H1 (cell line): ENCODE data around the gene ANKRD11. TPM values are rescaled to one million over a fixed set of nuclear protein-coding genes. Genes with fewer than 3 reads are reported as not detected.

Source experiments
- CTCF ChIA-PET: fragments of 300-600 bp; sonication (Branson Sonifier 250); formaldehyde crosslinking; loops from one replicate; lab custom pipeline; 2021; ENCODE audit not compliant: partially characterized antibody; lab: Charles Lee
- POLR2A ChIA-PET: fragments of 300-600 bp; sonication (Branson Sonifier 250); formaldehyde crosslinking; loops from one replicate; lab custom pipeline; 2021; ENCODE audit warnings: inconsistent platforms; ENCODE audit not compliant: partially characterized antibody; lab: Charles Lee
- DNase-seq, 2 experiments: peaks; one replicate each; pipeline versions ENCODE4 v3.0.0 to v3.0.0-alpha.2; 2010 to 2022; ENCODE audit warnings: low spot score in 2 of 2, low read depth in 1 of 2, mixed read lengths in 1 of 2
- FAIRE-seq: peaks from 2 replicates; lab custom pipeline; 2011; peaks lifted over from hg19 to GRCh38; lab: Jason Lieb, UNC
- H2AFZ ChIP-seq: 2 replicates; pipeline ENCODE4 v1.8.1; 2012; ENCODE audit warnings: low read length, inconsistent platforms
- H2AK5ac ChIP-seq: 2 replicates; pipeline ENCODE4 v1.6.1; 2013; ENCODE audit warnings: low read depth, low read length
- H2BK120ac ChIP-seq: replicated peaks from 2 replicates; pipeline ENCODE3; 2013; ENCODE audit warnings: low read depth, low read length, inconsistent platforms
- H2BK12ac ChIP-seq: 2 replicates; pipeline ENCODE4 v1.6.1; 2013; ENCODE audit warnings: low read depth, low read length
- H2BK15ac ChIP-seq: 2 replicates; pipeline ENCODE4 v1.6.1; 2013; ENCODE audit warnings: low read length
- H2BK20ac ChIP-seq: 2 replicates; pipeline ENCODE4 v1.6.1; 2013; ENCODE audit warnings: low read length
- H2BK5ac ChIP-seq: 2 replicates; pipeline ENCODE4 v1.6.1; 2013; ENCODE audit warnings: low read depth, low read length
- H3K14ac ChIP-seq: 2 replicates; pipeline ENCODE4 v1.6.1; 2013; ENCODE audit warnings: inconsistent platforms; ENCODE audit not compliant: insufficient read length
- H3K18ac ChIP-seq: 2 replicates; pipeline ENCODE4 v1.6.1; 2013; ENCODE audit warnings: low read length; ENCODE audit errors: extremely low read depth
- H3K23ac ChIP-seq: 2 replicates; pipeline ENCODE4 v1.6.1; 2013; ENCODE audit warnings: inconsistent platforms; ENCODE audit not compliant: insufficient read length
- H3K23me2 ChIP-seq: 2 replicates; pipeline ENCODE4 v1.6.1; 2013; ENCODE audit warnings: low read depth, low read length
- H3K27ac ChIP-seq: 2 replicates; pipeline ENCODE4 v1.6.1; 2011; ENCODE audit warnings: low read depth, low read length, inconsistent platforms
- H3K27me3 ChIP-seq, 4 experiments: replicated peaks in 1 of 4; 1 replicate in 1 of 4; 2 replicates in 3 of 4; pipeline versions ENCODE4 v1.6.1 to v1.8.1; 2011 to 2013; ENCODE audit warnings: low read length in 3 of 4, mild to moderate bottlenecking in 3 of 4, inconsistent platforms in 2 of 4, mixed read lengths in 2 of 4, moderate library complexity in 1 of 4; ENCODE audit not compliant: control insufficient read depth in 3 of 4, insufficient read depth in 3 of 4; ENCODE audit errors: extremely low read depth in 1 of 4
- H3K36me3 ChIP-seq, 4 experiments: 2 replicates each; pipeline versions ENCODE4 v1.6.1 to v1.8.1; 2011 to 2013; ENCODE audit warnings: mild to moderate bottlenecking in 4 of 4, low read length in 3 of 4, moderate library complexity in 2 of 4, control low read depth in 1 of 4, inconsistent platforms in 1 of 4; ENCODE audit not compliant: insufficient read depth in 4 of 4, control insufficient read depth in 2 of 4
- H3K4ac ChIP-seq: replicated peaks from 2 replicates; pipeline ENCODE3; 2013; ENCODE audit warnings: low read length, low read depth, mixed read lengths, inconsistent platforms; ENCODE audit not compliant: insufficient read length
- H3K4me1 ChIP-seq, 4 experiments: replicated peaks in 1 of 4; 1 replicate in 1 of 4; 2 replicates in 3 of 4; pipeline versions ENCODE4 v1.6.1 to v1.8.1; 2011 to 2013; ENCODE audit warnings: low read length in 3 of 4, inconsistent platforms in 2 of 4, mixed read lengths in 1 of 4; ENCODE audit not compliant: insufficient read depth in 4 of 4, control insufficient read depth in 3 of 4
- H3K4me2 ChIP-seq, 2 experiments: 2 replicates each; pipeline versions ENCODE4 v1.6.1 to v1.8.1; 2011 to 2013; ENCODE audit warnings: low read depth in 2 of 2, low read length in 2 of 2, control low read depth in 1 of 2, inconsistent platforms in 1 of 2, mild to moderate bottlenecking in 1 of 2; ENCODE audit not compliant: insufficient read depth in 1 of 2
- H3K4me3 ChIP-seq, 4 experiments: fragments of 200-600, 300-600 bp in 1 of 4; sonication (generic), shearing (Covaris generic), sonication (Bioruptor Twin) in 1 of 4; 2 replicates each; pipeline versions ENCODE4 v1.5.1 to v1.8.1; 2011 to 2016; ENCODE audit warnings: low read length in 4 of 4, low read depth in 3 of 4, control low read depth in 2 of 4, inconsistent platforms in 2 of 4, mild to moderate bottlenecking in 2 of 4, mixed read lengths in 1 of 4, moderate library complexity in 1 of 4; ENCODE audit not compliant: insufficient read depth in 2 of 4; ENCODE audit errors: extremely low read depth in 1 of 4
- H3K56ac ChIP-seq: replicated peaks from 2 replicates; pipeline ENCODE3; 2013; ENCODE audit warnings: low read depth, mild to moderate bottlenecking, mixed read lengths, low read length, inconsistent platforms; ENCODE audit not compliant: insufficient read length
- H3K79me1 ChIP-seq: 2 replicates; pipeline ENCODE4 v1.6.1; 2013; ENCODE audit warnings: low read depth, low read length, control low read depth
- H3K79me2 ChIP-seq, 2 experiments: 2 replicates each; pipeline versions ENCODE4 v1.6.1 to v1.8.1; 2012 to 2013; ENCODE audit warnings: low read length in 2 of 2, mild to moderate bottlenecking in 2 of 2, inconsistent platforms in 1 of 2; ENCODE audit not compliant: insufficient read depth in 2 of 2, control insufficient read depth in 1 of 2
- H3K9ac ChIP-seq, 4 experiments: replicated peaks in 1 of 4; 1 replicate in 1 of 4; 2 replicates in 3 of 4; pipeline versions ENCODE4 v1.6.1 to v1.8.1; 2011 to 2013; ENCODE audit warnings: low read depth in 3 of 4, low read length in 3 of 4, control low read depth in 2 of 4, mild to moderate bottlenecking in 2 of 4, moderate library complexity in 2 of 4, inconsistent platforms in 1 of 4; ENCODE audit errors: extremely low read depth in 1 of 4
- H3K9me3 ChIP-seq, 2 experiments: 2 replicates each; pipeline versions ENCODE4 v1.6.1 to v1.8.1; 2012 to 2013; ENCODE audit warnings: mild to moderate bottlenecking in 2 of 2, moderate library complexity in 2 of 2, control low read depth in 1 of 2, inconsistent platforms in 1 of 2, low read depth in 1 of 2, low read length in 1 of 2, mixed read lengths in 1 of 2; ENCODE audit not compliant: insufficient read depth in 2 of 2
- H4K20me1 ChIP-seq, 2 experiments: replicated peaks in 1 of 2; 2 replicates each; pipeline versions ENCODE3 to v1.8.1; 2011 to 2013; ENCODE audit warnings: inconsistent platforms in 2 of 2, low read length in 2 of 2, mild to moderate bottlenecking in 1 of 2; ENCODE audit not compliant: insufficient read depth in 2 of 2, control insufficient read depth in 1 of 2
- H4K5ac ChIP-seq: 2 replicates; pipeline ENCODE4 v1.6.1; 2013; ENCODE audit warnings: low read length, low read depth, mixed read lengths, inconsistent platforms; ENCODE audit not compliant: insufficient read length
- H4K8ac ChIP-seq: 2 replicates; pipeline ENCODE4 v1.8.0; 2013; ENCODE audit warnings: mild to moderate bottlenecking, moderate library complexity, low read length, inconsistent platforms; ENCODE audit not compliant: insufficient read depth; ENCODE audit errors: extremely low read depth
- H4K91ac ChIP-seq: replicated peaks from 2 replicates; pipeline ENCODE3; 2013; ENCODE audit warnings: low read length, mixed read lengths, inconsistent platforms; ENCODE audit not compliant: insufficient read length
- BRCA1 ChIP-seq: IDR thresholded peaks from 2 replicates; pipeline ENCODE4 v1.6.1; 2012; ENCODE audit warnings: low read depth, low read length, improper control_type of control experiment
- CTBP2 ChIP-seq: IDR thresholded peaks from 2 replicates; pipeline ENCODE4 v1.7.0; 2011; ENCODE audit warnings: borderline replicate concordance, mild to moderate bottlenecking, moderate library complexity, mixed read lengths, low read length; ENCODE audit not compliant: insufficient read depth, insufficient read length
- EZH2 ChIP-seq: fragments of 200-600 bp; sonication (generic); IDR thresholded peaks from 2 replicates; pipeline ENCODE4 v1.7.1; 2012; ENCODE audit warnings: low read depth, mild to moderate bottlenecking, moderate library complexity, low read length, inconsistent platforms; ENCODE audit not compliant: severe bottlenecking
- KDM1A ChIP-seq: fragments of 200-600, 300-600 bp; sonication (generic); IDR thresholded peaks from 2 replicates; pipeline ENCODE4 v1.7.1; 2016; ENCODE audit warnings: mild to moderate bottlenecking, low read length, borderline replicate concordance
- MAFK ChIP-seq: IDR thresholded peaks from 2 replicates; pipeline ENCODE4 v1.6.1; 2012; ENCODE audit warnings: low read depth, mild to moderate bottlenecking, improper control_type of control experiment, low read length
- NRF1 ChIP-seq: IDR thresholded peaks from 2 replicates; pipeline ENCODE4 v1.6.1; 2011; ENCODE audit warnings: mild to moderate bottlenecking, low read depth, low read length, improper control_type of control experiment
- RFX5 ChIP-seq: IDR thresholded peaks from 2 replicates; pipeline ENCODE4 v1.6.1; 2011; ENCODE audit warnings: low read depth, low read length, improper control_type of control experiment, borderline replicate concordance
- RXRA ChIP-seq: IDR thresholded peaks from 2 replicates; pipeline ENCODE4 v1.6.1; 2011; ENCODE audit warnings: low read depth, mild to moderate bottlenecking, low read length, moderate library complexity; ENCODE audit not compliant: insufficient read depth
- SIX5 ChIP-seq: IDR thresholded peaks from 2 replicates; pipeline ENCODE4 v1.6.1; 2011; ENCODE audit warnings: mild to moderate bottlenecking, low read depth, low read length
- ZNF274 ChIP-seq: IDR thresholded peaks from 2 replicates; pipeline ENCODE4 v1.7.0; 2012; ENCODE audit warnings: low read length, borderline replicate concordance; ENCODE audit errors: extremely low read depth
- WGBS, 2 experiments: shearing (Covaris generic) in 1 of 2; methylation state at CpG; one replicate each; pipeline versions ENCODE4 v1.1.6 to v1.1.7; 2013 to 2015; ENCODE audit warnings: low lambda C conversion rate in 2 of 2, mixed read lengths in 2 of 2, inconsistent platforms in 1 of 2, low coverage in 1 of 2, missing lambda C conversion rate in 1 of 2; ENCODE audit not compliant: insufficient replicate concordance in 2 of 2, insufficient coverage in 1 of 2, insufficient read length in 1 of 2; ENCODE audit errors: extremely low coverage in 1 of 2, missing lambda C conversion rate in 1 of 2; 5-methylcytosine and 5-hydroxymethylcytosine counted together
- polyA plus RNA-seq, 7 experiments: library from polyadenylated mRNA; depleted of rRNA in 3 of 7; stranded (reverse) in 5 of 7; unstranded in 2 of 7; fragments of >200 nt in 5 of 7; fragments of 200-250 nt in 2 of 7; gene quantifications; 1 replicate in 5 of 7; 2 replicates in 1 of 7; 4 replicates in 1 of 7; pipeline versions ENCODE4 v1.2.1 to v1.2.3, GENCODE V29; 2011 to 2013; ENCODE audit warnings: missing spikeins in 2 of 7, mixed read lengths in 2 of 7
- total RNA-seq: library from RNA; stranded (reverse); fragmentation: NEBNext Ultra II Directional; extraction: Animal tissue kit (Norgen Biotek cat#: 25700); gene quantifications from 2 replicates; pipeline ENCODE4 v1.2.1, GENCODE V29; 2021

ANKRD11 gene
- total and polyA plus RNA-seq, 2 of the 8 experiments (the other 6 are each of a cell fraction or from before 2014, with no cell fraction given) = 46.5 to 142 TPM

DNA sequence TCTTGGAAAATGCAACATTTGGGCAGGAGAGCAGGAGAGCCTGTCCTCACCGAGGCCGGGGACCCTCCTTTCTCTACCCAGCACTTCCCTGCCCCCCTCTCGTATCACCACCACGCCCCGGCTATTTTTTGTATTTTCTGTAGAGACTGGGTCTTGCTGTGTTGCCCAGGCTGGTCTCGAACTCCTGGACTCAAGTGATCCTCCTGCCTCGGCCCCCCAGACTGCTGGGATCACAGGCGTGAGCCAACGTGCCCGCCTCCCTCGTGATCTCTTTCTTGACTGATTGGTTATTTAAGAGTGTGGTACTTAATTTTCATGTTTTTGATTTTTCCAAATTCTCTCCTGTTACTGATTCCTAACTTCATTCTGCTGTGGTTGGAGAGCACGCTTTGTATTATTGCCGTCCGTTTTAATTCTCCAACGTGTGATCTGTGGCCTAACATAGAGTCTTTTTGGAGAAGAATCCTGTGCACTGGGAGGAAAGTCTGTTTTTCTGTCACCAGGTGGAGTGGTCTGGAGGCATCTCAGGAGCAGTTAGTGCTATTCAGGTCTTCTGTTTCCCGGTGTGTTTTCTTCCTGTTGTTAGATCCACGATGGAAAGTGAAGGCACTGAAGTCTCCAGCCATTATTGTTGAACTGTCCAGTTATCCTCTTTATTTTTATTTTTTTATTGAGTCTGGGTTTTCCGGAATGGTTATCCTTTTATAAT is 232.4 kb downstream of the ANKRD11 start:
- no peak overlapping the region for H2AFZ ChIP-seq
- no peak for TF ChIP-seq KDM1A
- TF ChIP-seq RFX5 = no peak
- no peak for TF ChIP-seq NRF1
- no peak for TF ChIP-seq MAFK
- TF ChIP-seq RXRA = no peak
- no peak for TF ChIP-seq SIX5
- no peak for TF ChIP-seq BRCA1
- TF ChIP-seq ZNF274 = no peak
- TF ChIP-seq CTBP2 = no peak
- TF ChIP-seq EZH2 = peak; percentile 11

More for the DNA sequence above, 232.4 kb downstream of the ANKRD11 start:
- Histone ChIP-seq H3K9ac (no peak overlapping the region), H3K23me2 (peaks cover 11% of the 10 kb centered on the region; the same call in 1 of the 2 replicates), H3K18ac (no peak overlapping the region), H3K27ac (no peak overlapping the region), H3K79me1 (peaks cover 2% of the 10 kb centered on the region; the same call in 1 of the 2 replicates), H3K14ac (no peak overlapping the region), H3K56ac (no peak overlapping the region), H4K20me1 (peaks cover 0 to 4% of the 10 kb centered on the region in 2 experiments), H3K4me3 (peak overlapping the region; percentile 27 to 59 (median 36)), H2AK5ac (peak overlapping the region; percentile 75; the same call in 1 of the 2 replicates), H2BK5ac (no peak overlapping the region), H3K4me1 (peaks cover 0 to 7% (median 2%) of the 10 kb centered on the region in 4 experiments; a peak in 4 of 7 replicates), H2BK120ac (no peak overlapping the region), H4K91ac (no peak overlapping the region), H3K27me3 (peaks cover 4 to 20% (median 15%) of the 10 kb centered on the region in 4 experiments; a peak in 6 of 7 replicates), H3K36me3 (no peaks in the 10 kb centered on the region), H3K9me3 (no peaks in the 10 kb centered on the region), H2BK15ac (no peak overlapping the region), H2BK20ac (no peak overlapping the region), H3K23ac (no peak overlapping the region), H3K79me2 (no peaks in the 10 kb centered on the region), H4K8ac (0 out of 2 replicates have a peak overlapping the region, but pooled peaks have one; percentile 96), H4K5ac (no peak overlapping the region), H2BK12ac (no peak overlapping the region), H3K4me2 (peak overlapping the region; percentile 64 to 72), H3K4ac (no peak overlapping the region)
- DNase-seq = no peak
- ChIA-PET CTCF (interaction anchor here (0.6 kb wide), 1 partner anchor 267 kb away, joined by 3 read pairs; no protein-coding TSS in a partner anchor), POLR2A (interaction anchor here (0.9 to 1.6 kb wide), 4 partner anchors 8 to 29 kb away, joined by 3 to 6 read pairs (median 5); no protein-coding TSS in a partner anchor)
- 83% methylated on average over 18 of the region's 18 CpGs; no CpG with 5 or more reads in 1 of the 2 experiments for WGBS, 2 experiments
- FAIRE-seq = peak; percentile 55
